NCI-H82 (cell line): ENCODE results near the gene INSM1.

ENCODE experiments used
- DNase-seq: peaks from one replicate; lab custom pipeline; 2025; lab: John Stamatoyannopoulos, UW

Gene INSM1

DNA sequence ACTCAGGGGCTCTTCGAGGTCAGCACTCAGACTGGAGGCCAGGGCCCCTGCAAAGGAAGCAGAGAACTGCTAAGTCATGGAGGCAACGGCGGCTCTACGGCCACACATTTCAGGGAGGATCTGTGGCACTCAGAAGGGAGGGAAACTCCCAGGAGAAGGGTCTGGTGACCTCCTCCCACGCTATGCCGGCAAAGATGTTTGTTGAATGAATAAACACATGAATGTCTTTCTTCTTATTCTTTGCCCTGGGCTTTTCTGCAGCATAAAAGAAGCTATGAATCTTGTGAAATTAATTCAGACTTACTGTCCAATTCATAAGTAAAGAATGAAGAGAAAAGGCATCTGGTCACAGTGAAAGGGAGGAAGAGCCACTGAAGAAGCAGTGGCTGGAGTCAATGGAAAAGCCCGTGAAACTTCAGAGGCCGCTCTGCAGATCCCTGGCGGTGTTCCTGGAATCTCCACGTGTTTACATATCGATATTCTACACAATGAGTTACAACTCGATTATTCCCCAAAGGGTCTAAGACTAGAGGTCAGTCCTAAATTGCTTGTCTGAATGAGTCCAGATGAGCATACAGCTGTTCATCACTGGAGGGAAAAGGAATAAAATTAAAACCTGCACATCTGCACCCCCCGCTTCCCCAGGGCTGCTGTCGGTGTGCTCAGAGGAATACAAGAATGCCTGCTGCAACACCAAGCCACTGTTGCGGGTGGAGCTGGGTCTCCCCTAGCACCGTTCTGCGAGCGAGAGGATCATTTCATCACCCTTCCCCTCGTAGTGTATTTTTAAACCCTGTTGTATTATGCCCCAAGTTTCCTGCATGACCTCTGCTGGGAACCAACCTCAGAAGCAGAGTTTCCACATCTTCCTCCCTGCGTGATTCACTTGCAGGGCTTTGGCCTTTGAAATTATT, 25.6 kb downstream of the INSM1 start:
- no peak for DNase-seq

DNA sequence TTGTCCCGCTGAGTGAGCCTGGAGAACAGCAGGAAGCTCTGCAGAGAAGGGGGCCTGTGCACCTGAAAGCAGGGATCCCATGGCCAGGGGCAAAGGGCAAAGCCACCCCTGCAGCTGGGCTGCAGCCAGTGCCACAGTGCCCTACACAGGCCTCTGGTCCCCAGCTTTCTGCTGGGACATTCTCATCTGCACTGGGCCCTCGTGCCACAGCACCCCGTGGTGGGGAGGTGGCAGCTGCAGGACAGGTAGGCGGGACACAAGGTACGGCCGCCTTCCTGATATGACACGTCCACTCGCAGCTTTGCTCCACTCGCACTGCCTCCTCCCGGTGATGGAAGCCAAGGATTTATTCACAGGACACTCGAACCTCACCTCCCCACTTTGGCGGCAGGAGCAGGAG, 27.2 kb downstream of the INSM1 start:
- no peak for DNase-seq

GRCh38 chr20:20395903-20396568, 28.1 kb downstream of the INSM1 start:
- DNase-seq, result no peak

DNA sequence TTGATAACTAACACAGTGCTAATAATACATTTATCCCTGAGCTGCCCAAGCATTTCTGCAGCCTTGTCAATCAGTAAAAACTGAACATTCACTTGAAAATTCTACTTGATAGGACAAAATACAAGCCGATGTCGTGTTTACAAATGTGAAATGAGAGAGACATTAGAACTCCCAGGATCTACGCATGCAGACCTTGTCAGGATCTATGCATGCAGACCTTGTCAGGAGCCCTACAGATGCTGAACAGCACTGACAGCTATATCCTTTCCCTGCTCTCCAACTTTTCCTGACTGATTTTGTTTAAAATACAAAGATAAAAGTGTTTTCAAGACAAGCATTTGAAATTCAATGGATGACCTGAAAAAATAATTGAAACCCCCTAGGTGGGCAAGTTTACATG, 28.9 kb downstream of the INSM1 start:
- DNase-seq, result no peak

- DNase-seq, result no peak
Measured at GRCh38 chr20:20398123-20398522, 30.2 kb downstream of the INSM1 start.

DNA sequence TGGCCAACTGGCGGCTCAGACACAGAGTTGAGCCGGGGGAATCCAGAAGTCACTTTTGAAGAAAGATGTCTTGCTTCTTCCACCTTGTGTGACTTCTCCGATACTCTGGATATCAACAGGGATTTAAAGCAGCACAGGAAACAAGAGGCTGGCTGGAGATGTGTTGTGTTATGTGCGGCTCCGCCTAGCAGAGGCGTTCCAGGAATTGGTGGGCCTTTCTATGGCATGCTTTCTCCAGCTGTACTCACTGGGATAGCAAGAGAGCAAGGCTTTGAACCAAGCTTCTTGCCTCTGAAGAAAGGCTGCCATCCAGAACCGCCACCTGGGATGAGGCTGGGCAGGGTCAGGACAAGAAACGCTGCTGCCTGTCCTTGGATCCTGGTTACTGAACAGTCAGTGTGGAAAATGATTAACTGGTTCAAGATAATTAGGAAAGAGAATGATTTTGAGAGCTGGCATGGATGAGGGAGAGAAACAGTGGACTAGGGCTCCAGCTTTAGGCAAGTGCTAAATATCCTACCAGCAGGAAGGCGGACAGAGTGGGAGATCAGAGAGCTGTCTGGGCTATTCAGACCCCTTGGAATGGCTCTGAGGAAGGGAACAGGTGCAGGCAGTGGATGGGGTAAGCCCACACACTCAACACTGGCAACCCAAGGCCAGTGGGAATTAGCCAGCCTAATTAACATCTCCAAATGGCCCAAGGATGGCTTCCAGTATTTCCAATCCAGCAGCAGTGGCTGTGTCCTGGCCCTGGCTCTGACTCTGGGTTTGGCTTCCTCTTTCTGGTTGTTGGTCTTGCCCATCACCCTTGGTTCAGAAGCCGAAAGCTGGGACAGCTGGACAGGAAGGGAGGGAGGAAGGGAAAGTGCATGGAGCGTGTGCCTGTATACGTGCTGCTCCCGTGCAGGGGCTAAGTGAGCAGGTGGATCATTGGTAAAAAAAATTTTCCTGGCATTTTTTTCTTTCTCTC, 31.9 kb downstream of the INSM1 start:
- DNase-seq, result no peak

GRCh38 chr20:20401991-20402390, 34.1 kb downstream of the INSM1 start:
- no peak for DNase-seq

GRCh38 chr20:20404633-20405032, 36.7 kb downstream of the INSM1 start:
- no peak for DNase-seq

DNA sequence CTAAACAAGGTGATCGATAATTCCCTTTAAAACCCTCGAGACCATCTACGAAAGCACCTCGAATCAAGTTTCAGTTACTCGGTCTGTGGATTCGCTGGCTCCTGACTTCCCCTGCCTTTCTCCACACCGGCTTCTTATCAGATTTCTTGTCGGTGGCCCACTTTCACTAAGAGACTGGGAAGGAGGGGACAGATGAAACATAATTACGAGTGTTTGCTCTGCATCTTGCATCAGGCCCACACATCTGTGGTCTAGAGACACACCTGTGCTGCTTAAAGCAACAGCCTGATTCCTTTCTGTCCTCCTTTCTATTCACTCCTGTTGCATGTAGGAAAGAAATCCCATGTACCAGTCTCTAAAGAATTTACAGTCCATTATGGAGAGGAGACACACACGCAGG, 37.7 kb downstream of the INSM1 start:
- DNase-seq, result no peak

DNA sequence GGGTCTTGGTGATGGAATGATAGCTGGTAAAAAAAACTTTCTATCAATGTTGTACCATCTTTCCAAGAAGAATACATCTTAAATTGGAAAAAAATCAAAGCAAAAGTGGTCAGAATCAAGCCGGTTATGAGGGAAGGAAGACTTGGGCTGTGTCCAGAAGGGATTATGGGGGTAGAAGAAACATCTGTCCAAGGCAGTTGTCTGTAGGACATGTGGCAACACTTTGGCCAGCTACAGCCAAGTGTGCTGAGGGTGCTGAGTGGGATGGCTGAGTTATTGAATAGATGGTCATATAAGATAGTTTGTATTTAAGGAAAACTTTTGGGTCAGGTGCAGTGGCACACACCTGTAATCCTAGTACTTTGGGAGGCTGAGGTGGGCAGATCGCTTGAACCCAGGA, 38.4 kb downstream of the INSM1 start:
- no peak for DNase-seq

GRCh38 chr20:20407891-20408805, 40.2 kb downstream of the INSM1 start:
- peak; percentile 76 for DNase-seq

DNA sequence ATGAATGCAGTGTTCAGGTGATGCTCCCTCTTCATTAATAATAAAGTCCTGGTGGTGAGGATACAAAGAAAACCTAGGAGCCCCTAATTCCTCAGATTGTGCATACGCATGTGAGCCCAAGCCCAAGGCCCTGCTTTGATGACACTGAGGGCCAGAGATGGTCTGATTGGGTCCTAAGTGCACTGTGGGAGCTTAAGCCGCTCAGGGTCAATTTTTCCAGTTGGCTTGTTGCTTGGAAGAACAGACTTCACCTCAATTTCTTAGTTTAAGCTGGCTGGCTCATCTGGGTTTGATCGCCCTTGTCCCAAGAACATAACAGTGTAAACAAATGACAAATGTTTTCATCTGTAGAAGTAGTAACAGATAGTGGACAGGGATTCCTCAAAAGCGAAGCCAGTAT, 41.4 kb downstream of the INSM1 start:
- DNase-seq, result peak; percentile 23

DNA sequence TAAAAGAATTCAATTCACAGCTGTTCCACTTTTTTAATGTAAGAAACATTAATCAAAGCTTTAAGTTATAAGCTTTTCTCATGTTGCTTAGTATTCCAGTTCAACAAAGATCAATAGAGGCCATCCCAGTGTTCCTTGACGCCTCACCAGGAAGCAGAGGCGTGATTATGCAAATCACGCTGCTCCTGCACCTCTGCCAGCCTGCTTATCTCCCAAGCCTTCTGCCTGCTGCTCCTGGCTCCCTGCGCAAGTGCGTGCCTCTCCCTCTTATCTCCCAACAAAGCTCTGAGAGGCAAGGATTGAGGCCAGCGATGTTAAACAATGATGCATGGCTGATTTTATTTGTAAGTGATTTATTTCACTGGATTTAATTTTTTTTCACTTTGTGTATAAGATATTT, 42.8 kb downstream of the INSM1 start:
- peak; percentile 96 for DNase-seq

DNA sequence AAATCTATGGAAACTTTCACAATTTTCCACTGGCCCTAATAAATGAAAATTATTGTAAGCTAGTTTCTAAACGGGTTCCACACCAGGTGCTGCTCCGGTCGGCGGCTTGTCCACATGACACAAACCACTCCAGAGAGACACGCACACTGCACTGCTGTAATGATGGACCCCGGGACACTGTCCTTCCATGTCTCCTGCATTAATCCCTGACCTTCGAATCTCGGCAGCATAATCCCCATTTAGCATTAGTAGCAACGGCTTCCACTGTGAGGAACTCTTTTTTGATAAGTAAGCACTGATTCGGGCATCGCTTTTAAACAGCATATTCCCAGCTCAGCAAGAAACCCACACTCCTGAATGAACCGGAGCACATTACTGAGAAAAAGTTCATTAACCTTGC, 43.5 kb downstream of the INSM1 start:
- DNase-seq, result peak; percentile 82

- peak; percentile 55 for DNase-seq
Measured at GRCh38 chr20:20411836-20412235, 43.9 kb downstream of the INSM1 start.

DNA sequence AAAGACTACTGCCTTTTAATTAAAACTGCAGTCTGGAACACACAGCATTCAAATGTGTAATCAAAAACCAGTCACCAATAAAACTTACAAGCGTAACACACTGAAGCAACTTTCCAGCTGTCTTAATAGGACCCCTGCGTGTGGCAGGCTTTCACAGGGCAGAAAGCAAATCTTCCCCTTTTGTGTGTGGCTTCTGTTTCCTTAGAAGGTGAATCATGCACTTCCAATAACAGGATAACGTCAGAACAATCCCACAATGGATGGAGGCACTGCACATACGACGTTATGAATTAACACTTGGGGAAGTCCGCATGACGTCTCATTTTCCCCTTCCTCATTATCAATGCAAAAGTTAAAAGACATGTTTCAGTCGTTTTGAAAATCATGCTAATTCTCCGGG, 44.8 kb downstream of the INSM1 start:
- DNase-seq, result peak; percentile 26

GRCh38 chr20:20413810-20414281, 45.9 kb downstream of the INSM1 start:
- DNase-seq, result no peak

DNA sequence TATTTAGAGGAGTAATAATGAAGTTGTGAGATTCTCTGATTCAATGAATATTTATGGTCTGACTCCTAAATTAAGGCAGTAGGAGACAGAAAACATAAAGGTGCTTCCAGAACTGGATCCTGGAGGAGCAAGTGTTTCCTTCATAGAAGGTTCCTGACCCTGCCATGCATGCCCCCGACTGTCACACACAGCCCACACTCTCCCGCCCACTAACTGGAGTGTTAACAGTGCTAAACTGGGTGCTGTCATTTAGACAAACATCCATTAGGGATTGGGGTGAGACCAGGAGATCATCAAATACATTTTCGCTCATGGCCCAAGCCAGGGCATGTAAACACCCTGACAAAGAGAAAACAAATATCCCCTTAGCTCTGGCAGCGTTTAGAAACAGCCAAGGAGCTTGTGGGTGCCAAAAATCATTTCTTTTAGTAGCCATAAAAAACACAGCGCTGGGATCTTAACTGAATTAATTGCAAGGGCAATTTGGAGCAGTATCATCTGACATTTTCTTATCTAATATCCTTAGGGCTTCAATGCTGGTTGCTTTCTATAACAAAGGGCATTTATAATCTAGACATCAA, 46.8 kb downstream of the INSM1 start:
- no peak for DNase-seq

DNA sequence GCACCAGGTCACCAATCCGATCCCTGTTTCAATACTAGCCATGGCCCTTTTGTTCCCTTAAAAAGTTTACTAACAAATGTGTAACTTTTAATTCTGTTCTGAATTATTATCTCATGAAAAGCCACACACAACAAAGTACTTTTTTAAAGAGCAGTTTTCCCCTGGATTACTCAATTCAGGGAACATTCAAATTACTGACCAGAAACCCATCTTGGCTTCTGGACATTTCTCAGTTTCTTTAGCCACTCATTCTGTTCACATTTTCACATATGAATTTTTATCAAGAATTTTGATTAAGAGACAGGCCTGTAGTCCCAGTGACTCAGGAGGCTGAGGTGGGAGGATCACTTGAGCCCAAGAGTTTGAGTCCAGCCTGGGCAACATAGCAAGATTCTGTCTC, 47.4 kb downstream of the INSM1 start:
- no peak for DNase-seq

GRCh38 chr20:20417876-20418676, 50.2 kb downstream of the INSM1 start:
- DNase-seq, result no peak
